NT2/D1 (cell line): ENCODE results near the gene DHCR24.

Source experiments
- YY1 ChIP-seq: IDR thresholded peaks from 2 replicates; pipeline ENCODE4 v1.6.1; 2011; ENCODE audit not compliant: insufficient read length, insufficient read depth
- ZNF274 ChIP-seq: IDR thresholded peaks from 2 replicates; pipeline ENCODE4 v1.6.1; 2011; ENCODE audit warnings: mild to moderate bottlenecking, low read depth, low read length

DNA sequence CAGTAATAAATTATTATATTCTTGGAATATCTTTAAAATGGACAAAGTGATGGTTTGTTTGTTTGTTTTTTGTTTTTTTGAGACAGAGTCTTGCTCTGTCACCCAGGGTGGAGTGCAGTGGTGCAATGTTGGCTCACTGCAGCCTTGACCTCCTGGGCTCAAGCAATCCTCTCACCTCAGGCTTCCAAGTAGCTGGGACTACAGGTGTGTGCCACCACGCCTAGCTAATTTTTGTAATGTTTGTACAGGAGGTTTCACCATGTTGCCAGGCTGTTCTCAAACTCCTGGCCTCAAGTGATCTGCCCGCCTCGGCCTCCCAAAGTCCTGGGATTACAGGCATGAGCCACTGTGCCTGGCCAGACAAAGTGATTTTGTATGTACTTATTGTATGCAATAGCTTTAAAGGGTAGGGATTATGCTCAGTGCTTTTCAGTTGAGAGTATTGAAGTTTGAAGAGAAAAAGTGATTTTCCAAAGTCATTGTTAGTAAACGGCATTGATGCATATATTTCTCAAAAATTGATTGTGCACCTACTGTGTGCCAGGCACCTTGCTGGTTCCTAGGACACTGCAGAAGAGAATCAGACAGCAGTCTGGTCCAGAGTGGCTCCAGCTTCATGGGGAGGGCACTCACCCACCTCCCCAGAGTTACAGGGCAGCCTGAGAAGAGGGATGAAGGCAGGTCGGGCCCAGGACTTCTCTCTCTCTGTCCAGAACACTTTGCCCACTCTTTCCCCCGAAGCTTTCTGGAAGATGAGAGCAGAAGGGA lies 51.7 kb downstream of the DHCR24 start:
- TF ChIP-seq YY1 (no peak), ZNF274 (no peak)
